Peyer's patch (tissue), 4 donors: ENCODE measurements around the gene NACC2. TPM values are rescaled to one million over a fixed set of nuclear protein-coding genes. Genes with fewer than 3 reads are reported as not detected.

Source experiments
- DNase-seq, 3 donors: peaks; one replicate each; pipeline ENCODE4 v3.0.0-alpha.2; 2017 to 2019
- H3K27ac ChIP-seq, 4 donors: fragments of 200-600 bp; sonication (generic); one replicate each; pipeline ENCODE4 v1.5.1; 2016 to 2019
- H3K27me3 ChIP-seq, 2 donors: fragments of 200-600 bp; sonication (generic); one replicate each; pipeline ENCODE4 v1.5.1; 2019
- H3K36me3 ChIP-seq, 3 donors: fragments of 200-600 bp; sonication (generic); one replicate each; pipeline ENCODE4 v1.5.1; 2016 to 2019
- H3K4me1 ChIP-seq, 4 donors: fragments of 200-600 bp; sonication (generic); one replicate each; pipeline ENCODE4 v1.5.1; 2016 to 2019
- H3K4me3 ChIP-seq, 4 donors: fragments of 200-600 bp; sonication (generic); 1 replicate in 3 of 4; 2 replicates in 1 of 4; pipeline ENCODE4 v1.5.1; 2016 to 2019; ENCODE audit warnings: mild to moderate bottlenecking in 1 of 4
- H3K9me3 ChIP-seq, 4 donors: fragments of 200-600 bp; sonication (generic); one replicate each; pipeline ENCODE4 v1.5.1; 2016 to 2019; ENCODE audit warnings: mild to moderate bottlenecking in 1 of 4
- CTCF ChIP-seq, 6 experiments: fragments of 450-650 bp in 4 of 6; fragments of 200-600 bp in 2 of 6; sonication (generic) in 1 of 6; IDR thresholded peaks; one replicate each; pipeline ENCODE4 v1.5.1; 2017 to 2019; ENCODE audit warnings: antibody characterized with exemption in 6 of 6, mild to moderate bottlenecking in 3 of 6, moderate library complexity in 1 of 6
- POLR2A ChIP-seq, 2 donors: fragments of 450-650 bp; IDR thresholded peaks; one replicate each; pipeline ENCODE4 v1.5.1; 2017; ENCODE audit warnings: antibody characterized with exemption in 2 of 2, mild to moderate bottlenecking in 2 of 2, moderate library complexity in 2 of 2
- total RNA-seq, 4 donors: library from RNA; depleted of rRNA; stranded (reverse); fragments of >200 nt; gene quantifications; one replicate each; pipeline ENCODE4 v1.1.0, GENCODE V29; 2016

NACC2 gene
- total RNA-seq, 4 donors from 2014 or later = 8.3 to 24.3 (median 23.1) TPM

DNA sequence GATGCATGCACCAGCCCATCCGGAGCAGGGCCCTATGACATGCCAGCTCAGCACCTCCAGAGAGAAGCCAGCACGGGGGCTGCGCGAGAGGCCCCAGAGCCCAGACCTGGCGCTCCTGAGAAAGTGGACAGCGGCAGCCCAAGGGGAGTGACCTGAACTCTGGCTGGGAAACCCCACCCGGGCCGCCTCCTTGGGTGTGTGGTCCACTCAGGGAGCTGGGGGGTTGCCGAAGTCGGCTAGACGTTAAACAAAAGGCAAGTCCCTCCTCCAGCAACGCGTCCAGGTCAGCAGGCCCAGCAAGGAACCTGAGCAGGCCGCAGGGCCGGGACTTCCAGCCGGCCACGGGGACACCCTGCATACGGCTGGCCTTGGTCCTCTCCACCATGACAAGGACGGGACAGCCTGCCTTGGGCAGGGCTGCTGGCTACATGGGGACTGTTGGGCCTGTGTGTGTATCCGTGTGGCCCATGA, 35.7 kb downstream of the NACC2 start:
- Histone ChIP-seq H3K27me3 (no peaks in the 10 kb centered on the region), H3K36me3 (peaks cover 0 to 4% (median 0%) of the 10 kb centered on the region in 3 donors), H3K4me1 (peaks cover 0 to 31% (median 0%) of the 10 kb centered on the region in 4 donors), H3K4me3 (no peak overlapping the region), H3K9me3 (no peaks in the 10 kb centered on the region), H3K27ac (no peak overlapping the region)
- peak in 1 of 3 donors; percentile 43 for DNase-seq
- TF ChIP-seq POLR2A (IDR thresholded peaks at IDR 0.05) (no peak), CTCF (IDR thresholded peaks at IDR 0.05) (no peak)

- Histone ChIP-seq H3K9me3 (no peaks in the 10 kb centered on the region), H3K4me3 (no peak overlapping the region), H3K36me3 (peaks cover 0 to 4% (median 0%) of the 10 kb centered on the region in 3 donors), H3K27ac (no peak overlapping the region), H3K4me1 (peaks cover 0 to 34% (median 0%) of the 10 kb centered on the region in 4 donors), H3K27me3 (no peaks in the 10 kb centered on the region)
- TF ChIP-seq POLR2A (IDR thresholded peaks at IDR 0.05) (no peak), CTCF (IDR thresholded peaks at IDR 0.05) (no peak)
- peak in 1 of 3 donors; percentile 33 for DNase-seq
Observed at GRCh38 chr9:136058801-136059302, 36.2 kb downstream of the NACC2 start.

DNA sequence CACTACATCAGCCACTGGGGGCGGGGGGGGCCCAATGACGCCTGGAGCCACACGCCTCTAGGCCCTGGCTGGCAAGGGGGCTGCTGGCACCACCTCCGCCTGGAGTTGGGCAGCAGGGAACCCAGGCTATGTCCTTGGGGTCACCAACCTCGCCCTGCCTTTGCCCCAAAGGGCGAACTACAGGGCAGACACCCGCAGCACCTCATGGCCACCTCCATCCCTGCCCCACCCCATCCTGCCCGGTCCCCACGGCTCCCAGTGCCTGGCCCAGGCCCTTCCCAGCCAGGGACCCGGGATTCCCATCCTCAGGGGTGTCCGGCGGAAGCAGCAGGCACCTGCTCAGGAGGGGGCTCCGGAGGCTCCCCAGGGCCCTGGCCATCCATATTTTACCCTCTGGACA, 37.0 kb downstream of the NACC2 start:
- Histone ChIP-seq H3K9me3 (no peaks in the 10 kb centered on the region), H3K27me3 (no peaks in the 10 kb centered on the region), H3K4me1 (peaks cover 0 to 41% (median under 1%) of the 10 kb centered on the region in 4 donors), H3K27ac (no peak overlapping the region), H3K36me3 (peaks cover 0 to 2% (median 0%) of the 10 kb centered on the region in 3 donors), H3K4me3 (no peak overlapping the region)
- TF ChIP-seq CTCF (IDR thresholded peaks at IDR 0.05) (no peak), POLR2A (IDR thresholded peaks at IDR 0.05) (no peak)
- DNase-seq = peak in 1 of 3 donors; percentile 32

- no peak for TF ChIP-seq POLR2A (IDR thresholded peaks at IDR 0.05)
- no peak for TF ChIP-seq CTCF (IDR thresholded peaks at IDR 0.05)
- peaks cover 0 to 47% (median 5%) of the 10 kb centered on the region in 4 donors for H3K4me1 ChIP-seq
- DNase-seq = peak in 1 of 3 donors; percentile 44
- no peak overlapping the region for H3K27ac ChIP-seq
- no peaks in the 10 kb centered on the region for H3K36me3 ChIP-seq
- H3K4me3 ChIP-seq = no peak overlapping the region
- H3K9me3 ChIP-seq = no peaks in the 10 kb centered on the region
- H3K27me3 ChIP-seq = no peaks in the 10 kb centered on the region
Observed at GRCh38 chr9:136057236-136058081, 37.6 kb downstream of the NACC2 start.

DNA sequence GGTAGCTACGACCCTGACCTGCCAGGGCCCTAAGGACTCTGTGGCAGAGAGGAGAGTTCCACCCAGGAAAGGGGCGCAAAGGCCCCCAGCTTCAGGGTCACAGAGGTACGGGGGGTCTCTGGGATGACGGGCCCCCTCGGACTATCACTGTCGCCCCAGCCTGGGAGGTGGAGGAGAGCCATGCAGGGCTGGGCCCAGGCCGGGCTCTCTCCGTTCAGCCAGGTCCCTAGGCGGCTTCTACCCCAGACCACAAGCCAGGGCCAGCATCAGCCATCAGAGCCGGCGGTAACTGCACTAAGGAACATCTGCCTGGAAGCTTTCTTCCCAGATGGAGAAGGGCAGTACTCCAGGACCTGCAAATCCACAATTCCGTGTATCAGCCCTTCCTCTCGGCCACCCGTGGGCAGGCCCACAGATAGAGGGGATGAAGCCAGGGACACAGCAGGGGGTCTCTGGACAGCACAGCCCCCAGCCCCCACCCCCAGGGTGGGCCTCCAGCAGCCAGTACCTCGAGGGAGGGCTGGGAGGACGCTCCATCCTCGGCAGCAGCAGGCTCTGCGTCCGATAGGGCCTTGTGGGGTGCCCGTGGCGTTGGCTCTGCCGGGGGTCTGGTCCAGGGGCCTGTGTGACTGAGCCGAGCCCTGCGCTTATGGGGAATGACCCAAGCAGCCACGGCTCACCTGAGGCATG, 38.4 kb downstream of the NACC2 start:
- DNase-seq = no peak
- Histone ChIP-seq H3K27me3 (no peaks in the 10 kb centered on the region), H3K4me1 (peaks cover 0 to 54% (median 8%) of the 10 kb centered on the region in 4 donors), H3K27ac (no peak overlapping the region), H3K9me3 (no peaks in the 10 kb centered on the region), H3K4me3 (no peak overlapping the region), H3K36me3 (no peaks in the 10 kb centered on the region)
- TF ChIP-seq POLR2A (IDR thresholded peaks at IDR 0.05) (no peak), CTCF (IDR thresholded peaks at IDR 0.05) (no peak)
